HepG2 (cell line): ENCODE measurements around the gene HNF1B. TPM values are rescaled to one million over a fixed set of nuclear protein-coding genes. Genes with fewer than 3 reads are reported as not detected.
A peak's percentile ranks its signal among the peaks of the same experiment; 100 is the strongest.

Experiments
- ATM ChIP-seq: fragments of 450-650 bp; IDR thresholded peaks from 2 replicates; pipeline ENCODE4 v1.7.1; 2017; ENCODE audit warnings: mild to moderate bottlenecking, borderline replicate concordance
- FOXP4 ChIP-seq: sonication (generic); formaldehyde crosslinking; IDR thresholded peaks from 2 replicates; pipeline ENCODE4 v1.4.0; 2020; ENCODE audit warnings: missing genetic modification reagents
- IKZF5 ChIP-seq: IDR thresholded peaks from 2 replicates; pipeline ENCODE4 v1.6.1; 2018; ENCODE audit warnings: missing genetic modification reagents, mild to moderate bottlenecking, missing compliant biosample characterization
- JDP2 ChIP-seq: sonication (generic); formaldehyde crosslinking; IDR thresholded peaks from 2 replicates; pipeline ENCODE4 v1.8.1; 2022; ENCODE audit warnings: missing genetic modification reagents, borderline replicate concordance
- MEF2D ChIP-seq: sonication (generic); formaldehyde crosslinking; IDR thresholded peaks from 2 replicates; pipeline ENCODE4 v1.5.1; 2020; ENCODE audit warnings: mild to moderate bottlenecking, missing genetic modification reagents
- MTA1 ChIP-seq: sonication (generic); formaldehyde crosslinking; IDR thresholded peaks from 2 replicates; pipeline ENCODE4 v1.4.0; 2020; ENCODE audit warnings: missing genetic modification reagents, mild to moderate bottlenecking, borderline replicate concordance
- POLR2G ChIP-seq: fragments of 200-400 bp; formaldehyde crosslinking; IDR thresholded peaks from 2 replicates; pipeline ENCODE4 v1.6.1; 2018; ENCODE audit warnings: mild to moderate bottlenecking, low read depth, low read length, moderate library complexity
- SAP130 ChIP-seq: IDR thresholded peaks from 2 replicates; pipeline ENCODE4 v1.6.1; 2016; ENCODE audit warnings: low read depth
- SIN3A ChIP-seq: IDR thresholded peaks from 2 replicates; pipeline ENCODE4 v1.6.1; 2011; ENCODE audit warnings: low read depth, mild to moderate bottlenecking, control low read depth, low read length, borderline replicate concordance
- SP140L ChIP-seq: sonication (generic); formaldehyde crosslinking; IDR thresholded peaks from 2 replicates; pipeline ENCODE4 v1.4.0; 2020; ENCODE audit warnings: missing genetic modification reagents, borderline replicate concordance
- TFDP2 ChIP-seq: sonication (generic); formaldehyde crosslinking; IDR thresholded peaks from 2 replicates; pipeline ENCODE4 v1.4.0; 2020; ENCODE audit warnings: missing genetic modification reagents
- WIZ ChIP-seq: sonication (generic); formaldehyde crosslinking; IDR thresholded peaks from 2 replicates; pipeline ENCODE4 v1.5.1; 2020; ENCODE audit warnings: mild to moderate bottlenecking, missing genetic modification reagents
- ZBED4 ChIP-seq: sonication (generic); formaldehyde crosslinking; IDR thresholded peaks from 2 replicates; pipeline ENCODE4 v1.4.0; 2020; ENCODE audit warnings: missing genetic modification reagents, borderline replicate concordance
- ZBTB3 ChIP-seq: sonication (generic); formaldehyde crosslinking; IDR thresholded peaks from 2 replicates; pipeline ENCODE4 v1.4.0; 2020; ENCODE audit warnings: low read depth, mild to moderate bottlenecking, moderate library complexity, missing genetic modification reagents, borderline replicate concordance
- ZEB1 ChIP-seq: IDR thresholded peaks from 2 replicates; pipeline ENCODE4 v1.6.1; 2012; ENCODE audit warnings: mild to moderate bottlenecking, low read depth, inconsistent platforms; ENCODE audit not compliant: insufficient replicate concordance
- ZNF10 ChIP-seq: sonication (generic); formaldehyde crosslinking; IDR thresholded peaks from 2 replicates; pipeline ENCODE4 v1.4.0; 2020; ENCODE audit warnings: mild to moderate bottlenecking, low read depth, missing genetic modification reagents, borderline replicate concordance
- ZNF263 ChIP-seq: sonication (generic); formaldehyde crosslinking; IDR thresholded peaks from 2 replicates; pipeline ENCODE4 v1.4.0; 2020; ENCODE audit warnings: missing genetic modification reagents
- ZNF432 ChIP-seq: sonication (generic); formaldehyde crosslinking; IDR thresholded peaks from 2 replicates; pipeline ENCODE4 v1.5.0; 2020; ENCODE audit warnings: missing genetic modification reagents, mild to moderate bottlenecking, borderline replicate concordance
- ZNF44 ChIP-seq: sonication (generic); formaldehyde crosslinking; IDR thresholded peaks from 2 replicates; pipeline ENCODE4 v1.5.1; 2020; ENCODE audit warnings: mild to moderate bottlenecking, missing genetic modification reagents
- ZNF747 ChIP-seq: sonication (generic); formaldehyde crosslinking; IDR thresholded peaks from 2 replicates; pipeline ENCODE4 v1.8.1; 2023; ENCODE audit warnings: missing genetic modification reagents, mild to moderate bottlenecking, borderline replicate concordance
- ZNF768 ChIP-seq: sonication (generic); formaldehyde crosslinking; IDR thresholded peaks from 2 replicates; pipeline ENCODE4 v1.4.0; 2020; ENCODE audit warnings: missing genetic modification reagents
- polyA plus RNA-seq, 8 experiments: library from polyadenylated mRNA; depleted of rRNA in 3 of 8; stranded (reverse) in 7 of 8; unstranded in 1 of 8; fragments of >200 nt; fragmentation: Illumina TruSeq in 4 of 8; extraction: Trizol in 4 of 8; gene quantifications; 2 replicates each; pipeline versions ENCODE4 v1.2.1 to v1.2.3, GENCODE V29; 2011 to 2016; ENCODE audit warnings: low read depth in 4 of 8, missing spikeins in 1 of 8, mixed read lengths in 1 of 8; ENCODE audit not compliant: insufficient read depth in 1 of 8
- total RNA-seq, 5 experiments: library from RNA; depleted of rRNA; stranded (reverse); fragments of >200 nt; fragmentation: Illumina TruSeq; extraction: Trizol; gene quantifications; 2 replicates each; pipeline ENCODE4 v1.2.3, GENCODE V29; 2016; ENCODE audit warnings: low read depth in 1 of 5

The HNF1B gene
- total and polyA plus RNA-seq, 2 of the 13 experiments (the other 11 are each of a cell fraction or from before 2014, with no cell fraction given): 1.9 to 5.3 TPM

GRCh38 chr17:37643118-37643766, 101.6 kb downstream of the HNF1B start, which contains the start of gene DDX52 (continued):
- TF ChIP-seq IKZF5 (CRISPR knock-in tag) (peak; percentile 52; the same call in 1 of the 2 replicates), ZNF263 (peak; percentile 34; the same call in 1 of the 2 replicates), FOXP4 (CRISPR knock-in tag) (0 out of 2 replicates have a peak, but pooled peaks have one; percentile 19), ZBED4 (CRISPR knock-in tag) (0 out of 2 replicates have a peak, but pooled peaks have one; percentile 24), TFDP2 (CRISPR knock-in tag) (peak; percentile 25; the same call in 1 of the 2 replicates), ZNF747 (CRISPR knock-in tag) (peak; percentile 58; the same call in 1 of the 2 replicates), MEF2D (CRISPR knock-in tag) (peak; percentile 67; the same call in 1 of the 2 replicates), ATM (no peak), ZBTB3 (CRISPR knock-in tag) (no peak), ZNF44 (CRISPR knock-in tag) (0 out of 2 replicates have a peak, but pooled peaks have one; percentile 57), WIZ (CRISPR knock-in tag) (no peak), JDP2 (CRISPR knock-in tag) (no peak), MTA1 (CRISPR knock-in tag) (peak; percentile 61; the same call in 1 of the 2 replicates), ZNF768 (peak; percentile 23; the same call in 1 of the 2 replicates), ZEB1 (no peak), SP140L (0 out of 2 replicates have a peak, but pooled peaks have one; percentile 35), ZNF432 (no peak), SAP130 (CRISPR knock-in tag) (peak; percentile 75; the same call in 1 of the 2 replicates), ZNF10 (CRISPR knock-in tag) (no peak), POLR2G (peak; percentile 87), SIN3A (0 out of 2 replicates have a peak, but pooled peaks have one; percentile 63)
